Duodenal mucosa (tissue), 2 donors: Measurements from ENCODE around the gene CAMK1G.

Source experiments
- H3K27ac ChIP-seq: one replicate; pipeline ENCODE4 v1.7.0; 2013; ENCODE audit warnings: low read depth, low read length
- H3K27me3 ChIP-seq, 2 donors: one replicate each; pipeline ENCODE4 v1.7.0; 2013; ENCODE audit warnings: low read length in 2 of 2, control low read depth in 1 of 2; ENCODE audit not compliant: insufficient read depth in 2 of 2, control insufficient read depth in 1 of 2
- H3K36me3 ChIP-seq, 2 donors: one replicate each; pipeline ENCODE4 v1.7.0; 2013; ENCODE audit warnings: low read length in 2 of 2, control low read depth in 1 of 2; ENCODE audit not compliant: insufficient read depth in 2 of 2, control insufficient read depth in 1 of 2
- H3K4me1 ChIP-seq, 2 donors: one replicate each; pipeline ENCODE4 v1.7.0; 2013; ENCODE audit warnings: low read length in 2 of 2, control low read depth in 1 of 2; ENCODE audit not compliant: insufficient read depth in 2 of 2, control insufficient read depth in 1 of 2
- H3K4me3 ChIP-seq, 2 donors: one replicate each; pipeline ENCODE4 v1.7.0; 2013; ENCODE audit warnings: low read length in 2 of 2, low read depth in 1 of 2
- H3K9ac ChIP-seq, 2 donors: one replicate each; pipeline ENCODE4 v1.7.0; 2013; ENCODE audit warnings: low read length in 2 of 2, low read depth in 1 of 2
- H3K9me3 ChIP-seq, 2 donors: one replicate each; pipeline ENCODE4 v1.7.0; 2013; ENCODE audit warnings: low read length in 2 of 2, control low read depth in 1 of 2; ENCODE audit not compliant: control insufficient read depth in 1 of 2

Gene CAMK1G

DNA sequence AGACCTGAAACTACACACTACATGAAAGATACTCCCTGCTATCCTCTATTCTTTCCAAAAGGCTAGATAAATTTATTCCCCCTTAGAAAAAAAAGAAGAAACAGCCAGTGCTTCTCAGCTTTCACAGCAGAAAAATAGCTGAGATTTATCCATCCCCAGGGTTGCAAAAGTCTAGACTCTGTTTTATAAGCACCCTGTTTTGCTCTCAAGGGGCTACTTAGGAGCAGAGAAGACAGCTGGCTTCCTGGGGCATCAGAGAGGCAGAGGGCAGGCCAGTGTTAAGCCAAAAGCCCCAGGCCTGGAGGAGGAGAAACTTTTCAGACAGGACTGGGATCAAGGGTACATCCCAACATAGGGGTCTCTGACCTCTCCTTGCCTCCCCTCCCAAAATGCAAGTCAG, 64.8 kb downstream of the CAMK1G start:
- Histone ChIP-seq H3K4me1 (peaks cover 37 to 55% of the 10 kb centered on the region in 2 donors), H3K9ac (no peak overlapping the region), H3K36me3 (no peaks in the 10 kb centered on the region), H3K27ac (no peak overlapping the region), H3K27me3 (no peaks in the 10 kb centered on the region), H3K9me3 (no peaks in the 10 kb centered on the region), H3K4me3 (no peak overlapping the region)

DNA sequence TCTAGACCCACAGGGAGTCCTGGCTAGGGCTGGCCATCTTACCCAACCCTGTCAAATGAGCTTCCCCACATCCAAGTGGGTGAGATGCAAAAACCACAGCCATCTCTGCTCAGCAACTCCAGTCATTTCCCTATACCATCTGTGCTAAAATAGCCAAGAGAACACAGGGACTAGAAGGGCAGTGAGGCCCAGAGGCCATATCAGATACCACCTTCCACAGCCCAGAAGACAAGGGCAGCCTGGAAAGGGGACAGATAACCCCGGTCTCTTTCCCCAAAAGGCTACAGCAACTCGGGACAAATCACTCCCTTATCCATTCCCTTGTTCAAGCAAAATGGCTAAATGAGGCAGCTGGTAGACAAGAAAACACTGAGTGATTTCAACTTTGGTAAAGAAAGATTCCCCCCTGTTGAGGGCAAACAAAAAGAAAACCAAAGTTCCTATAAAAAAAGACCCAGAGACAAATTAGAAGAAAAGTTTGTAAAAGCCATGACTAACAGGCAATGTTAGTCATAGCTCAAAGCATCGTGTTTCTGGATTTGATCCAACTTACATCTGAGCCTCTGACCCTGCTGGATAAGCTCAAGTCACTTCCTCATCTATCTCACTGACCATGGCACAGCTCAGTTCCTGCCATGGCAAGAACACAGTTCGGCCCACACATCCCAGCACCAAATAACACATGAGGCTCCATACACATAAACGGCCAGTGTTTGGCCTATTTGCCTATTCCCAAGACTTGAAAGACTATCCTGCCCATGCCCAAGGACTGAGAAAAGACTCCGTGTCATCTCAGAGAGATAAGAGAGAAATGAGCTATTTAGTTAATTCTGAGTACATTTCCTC, 65.6 kb downstream of the CAMK1G start:
- Histone ChIP-seq H3K27ac (no peak overlapping the region), H3K4me1 (peaks cover 36 to 55% of the 10 kb centered on the region in 2 donors), H3K27me3 (no peaks in the 10 kb centered on the region), H3K9ac (no peak overlapping the region), H3K4me3 (no peak overlapping the region), H3K36me3 (no peaks in the 10 kb centered on the region), H3K9me3 (no peaks in the 10 kb centered on the region)

DNA sequence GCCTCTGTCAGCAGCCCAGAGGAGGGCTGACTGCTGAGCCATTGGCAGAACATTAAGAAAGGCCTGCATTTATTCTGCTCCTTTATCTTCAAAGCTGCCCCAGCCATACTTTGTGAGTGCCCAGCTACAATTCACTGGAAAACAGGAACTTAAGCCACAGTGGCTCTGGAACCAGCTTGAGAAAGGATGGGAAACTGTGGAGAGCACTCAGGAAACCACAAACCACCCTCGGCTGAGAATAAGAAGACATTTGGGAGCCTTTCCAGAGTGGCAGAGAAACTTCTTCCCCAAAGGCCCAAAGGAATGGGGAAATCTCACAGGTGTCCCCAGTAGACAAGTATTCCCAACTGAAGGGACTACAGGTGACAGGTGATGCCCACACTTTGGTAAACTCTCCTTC, 66.9 kb downstream of the CAMK1G start:
- H3K4me1 ChIP-seq: peaks cover 49 to 61% of the 10 kb centered on the region in 2 donors
- H3K9me3 ChIP-seq: no peaks in the 10 kb centered on the region
- H3K36me3 ChIP-seq: no peaks in the 10 kb centered on the region
- no peak overlapping the region for H3K27ac ChIP-seq
- H3K9ac ChIP-seq: peak overlapping the region in 1 of 2 donors; percentile 81
- no peaks in the 10 kb centered on the region for H3K27me3 ChIP-seq
- peak overlapping the region; percentile 38 to 55 for H3K4me3 ChIP-seq

DNA sequence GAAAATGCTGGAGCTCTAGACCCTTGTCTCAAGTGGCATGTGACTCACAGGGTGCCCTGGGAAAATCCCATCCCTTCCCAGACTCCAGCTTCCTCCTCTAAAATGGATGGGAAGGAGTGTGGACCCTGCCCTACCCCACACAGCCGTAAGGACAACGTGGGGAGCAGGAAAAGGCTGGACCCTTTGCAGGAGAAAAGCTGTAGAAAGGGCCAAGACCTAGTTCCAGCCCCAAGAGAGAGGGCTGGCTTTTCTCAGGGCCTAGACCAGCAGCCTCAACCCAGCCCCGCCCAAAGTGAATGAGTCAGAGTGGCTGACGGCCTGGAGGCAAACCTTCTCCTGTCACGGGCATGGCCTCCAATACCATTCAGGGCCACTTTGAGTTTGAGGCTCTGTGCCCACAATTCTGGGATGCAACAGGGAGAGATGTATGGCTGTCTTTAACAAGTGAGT, 67.6 kb downstream of the CAMK1G start:
- peaks cover 56 to 64% of the 10 kb centered on the region in 2 donors for H3K4me1 ChIP-seq
- no peaks in the 10 kb centered on the region for H3K27me3 ChIP-seq
- no peaks in the 10 kb centered on the region for H3K36me3 ChIP-seq
- H3K4me3 ChIP-seq: peak overlapping the region; percentile 38 to 55
- H3K9me3 ChIP-seq: no peaks in the 10 kb centered on the region
- peak overlapping the region; percentile 44 for H3K27ac ChIP-seq
- peak overlapping the region; percentile 52 to 81 for H3K9ac ChIP-seq

DNA sequence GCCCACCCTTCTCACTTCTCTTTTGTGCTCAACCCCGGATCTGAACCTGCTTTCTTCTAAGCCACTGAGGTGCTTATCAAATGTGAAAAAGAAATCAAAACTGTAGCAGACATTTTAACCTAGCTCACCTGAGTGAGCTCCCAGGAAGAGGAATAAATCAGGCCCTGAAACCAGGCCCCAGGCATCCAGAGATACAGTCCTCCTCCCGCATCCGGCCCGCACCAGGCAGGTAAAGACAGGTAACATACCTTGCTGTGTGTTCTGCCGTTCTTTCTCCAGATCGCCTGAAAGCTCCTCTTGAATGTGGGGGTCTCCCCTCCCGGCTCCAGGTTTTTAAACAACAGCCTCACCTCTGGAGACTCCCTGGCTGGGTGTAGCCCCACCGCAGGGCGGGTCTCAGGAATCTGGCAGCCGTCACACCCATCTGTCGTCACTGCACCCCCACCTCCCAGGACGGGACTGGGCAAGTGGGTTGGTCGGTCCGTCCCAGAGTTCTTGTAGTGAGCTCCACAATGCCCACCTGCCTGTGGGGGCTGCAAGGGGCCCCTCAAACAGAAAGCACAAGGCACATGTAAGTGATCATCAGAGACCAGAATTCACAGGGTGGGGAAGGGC, 68.7 kb downstream of the CAMK1G start, which contains the start of gene LAMB3:
TSS of gene LAMB3 (minus strand) at position 305 of the 615 bp plus-strand sequence. CDS start 1,481 bp downstream, outside the sequence.
- Histone ChIP-seq H3K27ac (peak within 1 kb of the TSS; percentile 80), H3K4me1 (peaks cover 62 to 69% of the 10 kb centered on the region in 2 donors), H3K9ac (peak within 1 kb of the TSS; percentile 58 to 81), H3K36me3 (no peaks in the 10 kb centered on the region), H3K9me3 (no peaks in the 10 kb centered on the region), H3K4me3 (peak within 1 kb of the TSS; percentile 55 to 56), H3K27me3 (no peaks in the 10 kb centered on the region)

DNA sequence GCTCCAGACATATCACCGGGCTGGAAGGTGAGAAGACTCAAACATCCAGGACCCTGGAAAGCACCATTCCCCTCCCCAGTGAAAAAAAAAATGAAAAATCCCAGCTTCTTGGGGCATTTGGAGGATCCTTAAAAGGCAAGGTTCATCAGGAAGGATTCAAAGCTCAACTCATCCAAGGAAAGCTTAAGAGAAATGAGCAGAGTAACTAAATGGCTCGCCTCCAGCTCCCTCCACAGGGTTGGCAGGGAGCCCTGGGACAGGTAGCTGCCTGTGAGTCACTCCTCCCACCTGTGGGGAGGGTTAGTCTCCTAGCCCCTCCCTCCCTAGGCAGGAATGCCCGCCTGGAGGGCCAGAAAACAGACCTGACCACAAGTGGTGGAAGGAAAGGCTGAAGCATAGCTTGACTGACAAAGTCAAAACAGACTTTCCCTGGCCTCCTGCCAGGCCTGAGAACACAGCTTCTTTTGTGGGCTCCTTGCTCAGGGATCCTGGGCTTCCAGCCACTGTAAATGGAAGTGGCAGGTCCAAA, 69.4 kb downstream of the CAMK1G start:
- Histone ChIP-seq H3K9me3 (no peaks in the 10 kb centered on the region), H3K27me3 (no peaks in the 10 kb centered on the region), H3K9ac (peak overlapping the region; percentile 58 to 81), H3K4me3 (peak overlapping the region; percentile 55 to 56), H3K4me1 (peaks cover 69 to 75% of the 10 kb centered on the region in 2 donors), H3K27ac (peak overlapping the region; percentile 80), H3K36me3 (no peaks in the 10 kb centered on the region)

DNA sequence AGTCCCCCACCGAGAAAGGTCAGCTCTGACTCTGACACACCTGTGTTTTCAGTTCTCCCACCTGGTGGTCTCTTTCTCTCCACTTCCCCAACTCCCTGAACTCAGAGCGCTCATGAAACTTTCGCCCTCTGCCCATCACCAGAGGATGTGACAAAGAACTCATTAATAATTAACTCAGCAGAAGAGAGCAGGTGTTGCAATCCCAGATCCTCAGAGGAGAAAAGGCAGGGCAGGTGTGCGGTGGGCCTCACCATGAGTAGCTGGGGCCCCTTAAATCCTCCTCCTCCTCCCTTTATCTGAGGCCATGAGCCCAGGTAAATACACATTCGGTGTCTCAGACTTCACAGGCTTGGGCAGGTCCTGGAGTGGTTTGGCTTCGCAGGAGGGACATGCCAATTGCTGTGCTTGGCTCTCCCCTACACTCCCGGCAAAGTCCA, 70.4 kb downstream of the CAMK1G start:
- no peaks in the 10 kb centered on the region for H3K36me3 ChIP-seq
- peak overlapping the region; percentile 56 to 81 for H3K9ac ChIP-seq
- no peaks in the 10 kb centered on the region for H3K27me3 ChIP-seq
- H3K9me3 ChIP-seq: no peaks in the 10 kb centered on the region
- peaks cover 75 to 81% of the 10 kb centered on the region in 2 donors for H3K4me1 ChIP-seq
- peak overlapping the region; percentile 76 for H3K27ac ChIP-seq
- peak overlapping the region; percentile 16 to 45 for H3K4me3 ChIP-seq

DNA sequence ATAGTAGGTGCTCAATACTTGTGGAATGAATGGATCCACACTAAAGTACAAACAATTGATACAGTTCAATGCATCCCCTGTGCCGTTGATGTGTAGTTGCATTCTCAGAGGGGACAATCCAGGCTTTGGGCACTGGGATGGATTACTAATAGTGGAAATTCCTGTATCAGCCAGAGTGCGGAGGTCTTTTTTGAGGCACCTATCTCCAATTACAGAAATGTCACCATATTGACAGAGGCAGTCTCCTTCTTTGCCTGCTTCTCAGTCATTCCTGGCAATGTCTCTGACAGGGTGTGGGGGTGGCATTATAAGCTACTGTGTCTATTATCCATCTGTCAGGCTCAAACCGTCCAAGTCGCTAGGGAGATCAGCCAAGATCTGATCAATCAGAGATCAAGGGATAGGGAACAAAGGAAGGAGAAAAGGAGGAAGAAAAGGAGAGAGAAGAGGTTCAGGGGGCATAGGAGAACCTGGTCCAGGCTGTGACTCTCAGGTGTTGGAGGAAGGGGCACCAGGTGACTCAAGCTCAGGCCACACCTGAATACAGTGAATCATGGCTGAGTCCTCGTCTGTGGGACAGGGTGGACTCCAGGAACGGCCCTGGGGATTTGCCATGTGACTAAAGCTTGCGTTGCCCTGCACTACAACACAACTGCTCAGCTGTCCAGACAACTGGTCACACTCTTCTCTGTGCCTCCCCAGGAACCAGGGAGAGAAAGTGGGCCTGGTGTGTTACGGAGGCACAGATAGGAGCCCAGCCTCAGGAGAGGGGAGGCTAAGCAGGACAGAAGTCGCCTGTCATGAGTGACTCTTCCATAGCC, 72.1 kb downstream of the CAMK1G start:
- no peak overlapping the region for H3K27ac ChIP-seq
- H3K36me3 ChIP-seq: no peaks in the 10 kb centered on the region
- H3K9me3 ChIP-seq: no peaks in the 10 kb centered on the region
- no peaks in the 10 kb centered on the region for H3K27me3 ChIP-seq
- no peak overlapping the region for H3K9ac ChIP-seq
- H3K4me3 ChIP-seq: no peak overlapping the region
- H3K4me1 ChIP-seq: peaks cover 62 to 72% of the 10 kb centered on the region in 2 donors

DNA sequence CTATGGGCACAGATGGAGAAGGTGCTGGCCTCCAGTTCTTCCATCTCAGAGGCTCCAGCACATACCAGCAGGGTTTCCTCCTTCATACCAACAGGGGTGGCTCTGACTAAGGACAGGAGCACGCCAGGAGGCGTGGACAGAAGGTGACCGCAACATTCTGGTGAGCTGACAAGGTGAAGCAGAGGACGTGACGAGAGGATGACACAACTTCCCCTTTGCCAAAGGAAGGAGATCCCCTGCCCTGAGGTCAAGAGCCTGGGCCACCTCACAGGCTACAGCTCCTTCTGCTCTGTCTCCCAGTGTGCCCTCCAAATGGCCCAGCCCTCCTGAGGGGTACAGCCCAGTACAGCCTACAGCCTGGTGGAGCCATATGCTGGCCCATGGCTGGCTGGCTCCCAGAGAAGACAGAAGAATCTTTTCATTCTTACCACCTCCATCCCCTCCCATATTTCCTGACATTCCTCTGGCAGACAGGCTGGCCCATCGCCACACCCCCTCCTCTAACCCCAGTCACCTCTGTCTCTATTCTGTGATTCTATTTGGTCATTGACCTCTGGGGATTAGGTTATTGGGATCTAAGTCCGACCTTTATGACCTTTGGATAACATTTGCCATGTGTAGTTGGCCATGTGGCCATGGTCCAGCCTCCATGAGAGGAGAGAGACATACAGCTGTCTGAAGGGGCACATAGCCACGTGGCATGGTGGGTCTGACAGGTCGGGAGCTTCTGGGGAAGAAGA, 73.8 kb downstream of the CAMK1G start:
- H3K4me3 ChIP-seq: no peak overlapping the region
- H3K9ac ChIP-seq: no peak overlapping the region
- H3K27me3 ChIP-seq: no peaks in the 10 kb centered on the region
- no peaks in the 10 kb centered on the region for H3K9me3 ChIP-seq
- no peaks in the 10 kb centered on the region for H3K36me3 ChIP-seq
- H3K27ac ChIP-seq: no peak overlapping the region
- peaks cover 54 to 58% of the 10 kb centered on the region in 2 donors for H3K4me1 ChIP-seq
